Peyer's patch (tissue), 4 donors: ENCODE data around the gene DSCAML1.

ENCODE experiments used
- CTCF ChIP-seq, 6 experiments: fragments of 450-650 bp in 4 of 6; fragments of 200-600 bp in 2 of 6; sonication (generic) in 1 of 6; IDR thresholded peaks; one replicate each; pipeline ENCODE4 v1.5.1; 2017 to 2019; ENCODE audit warnings: antibody characterized with exemption in 6 of 6, mild to moderate bottlenecking in 3 of 6, moderate library complexity in 1 of 6
- POLR2A ChIP-seq, 2 donors: fragments of 450-650 bp; IDR thresholded peaks; one replicate each; pipeline ENCODE4 v1.5.1; 2017; ENCODE audit warnings: antibody characterized with exemption in 2 of 2, mild to moderate bottlenecking in 2 of 2, moderate library complexity in 2 of 2

- TF ChIP-seq CTCF (IDR thresholded peaks at IDR 0.05) (no peak), POLR2A (IDR thresholded peaks at IDR 0.05) (no peak)
Observed at GRCh38 chr11:117618982-117619355, 178.0 kb downstream of the DSCAML1 start.
